SK-N-MC (cell line): ENCODE results near the gene MARCHF6.

Source experiments
- EZH2 ChIP-seq: fragments of 200-600 bp; sonication (generic); IDR thresholded peaks from one replicate; pipeline ENCODE4 v1.6.1; 2017; ENCODE audit warnings: antibody characterized with exemption
- FOXP2 ChIP-seq: optimal IDR thresholded peaks from 2 replicates; pipeline ENCODE3; 2011; ENCODE audit warnings: mild to moderate bottlenecking, moderate library complexity; ENCODE audit not compliant: insufficient read depth; ENCODE audit errors: extremely low read length, control extremely low read depth
- POLR2AphosphoS5 ChIP-seq: IDR thresholded peaks from 2 replicates; pipeline ENCODE4 v1.6.1; 2012; ENCODE audit warnings: mild to moderate bottlenecking, low read depth, low read length, borderline replicate concordance

DNA sequence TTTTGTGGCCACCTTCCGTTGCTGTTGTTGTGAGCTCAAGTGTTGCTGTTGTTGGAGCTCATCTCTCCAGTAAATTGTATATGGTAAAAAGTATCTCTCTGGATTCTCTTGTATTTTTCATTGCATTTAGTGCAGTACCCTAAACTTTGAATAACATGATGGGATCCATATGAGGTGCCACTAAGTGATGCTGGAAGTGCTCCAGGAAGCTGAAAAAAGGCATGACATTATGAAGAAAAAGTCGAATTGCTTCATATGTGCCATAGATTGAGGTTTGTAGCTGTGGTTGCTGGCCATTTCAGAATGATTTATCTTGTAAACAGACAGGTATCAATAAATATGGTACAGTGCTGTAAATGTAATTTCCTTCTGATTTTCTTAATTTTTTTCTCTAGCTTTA is 5.5 kb downstream of the MARCHF6 start:
- no peak for TF ChIP-seq EZH2
- no peak for TF ChIP-seq FOXP2
- no peak for TF ChIP-seq POLR2AphosphoS5
